GM12873 (cell line): Measurements from ENCODE around the gene NKAPL.

Source experiments
- CTCF ChIP-seq: IDR thresholded peaks from 2 replicates; pipeline ENCODE4 v1.5.1; 2012; ENCODE audit warnings: low read depth, mild to moderate bottlenecking, moderate library complexity, low read length, control low read depth; ENCODE audit not compliant: insufficient read depth; ENCODE audit errors: missing control alignments

Gene NKAPL

GRCh38 chr6:28235912-28236452 lies 23.1 kb upstream of the NKAPL start:
- TF ChIP-seq CTCF = no peak

- TF ChIP-seq CTCF = no peak
These were observed 19.5 kb upstream of the NKAPL start for GRCh38 chr6:28239636-28240035.

GRCh38 chr6:28240471-28240870 lies 18.6 kb upstream of the NKAPL start:
- TF ChIP-seq CTCF = no peak

- TF ChIP-seq CTCF = no peak
These were observed 15.2 kb upstream of the NKAPL start for GRCh38 chr6:28243946-28244345.

GRCh38 chr6:28245206-28245941 lies 13.7 kb upstream of the NKAPL start:
- TF ChIP-seq CTCF = no peak

GRCh38 chr6:28248916-28249315 lies 10.2 kb upstream of the NKAPL start:
- no peak for TF ChIP-seq CTCF

GRCh38 chr6:28250747-28251146 lies 8.3 kb upstream of the NKAPL start:
- no peak for TF ChIP-seq CTCF
